OCI-LY1 (cell line): ENCODE results near the gene CDKAL1.

Source experiments
- CTCF ChIP-seq: fragments of 200-600 bp; sonication (generic), shearing (Covaris generic); IDR thresholded peaks from 2 replicates; pipeline ENCODE4 v1.5.1; 2017; ENCODE audit warnings: mild to moderate bottlenecking, antibody characterized with exemption, low read length, moderate library complexity, mixed read lengths
- EZH2 ChIP-seq: fragments of 200-600 bp; sonication (generic), shearing (Covaris generic); IDR thresholded peaks from 2 replicates; pipeline ENCODE4 v1.8.0; 2017; ENCODE audit warnings: borderline replicate concordance, mixed run types, mild to moderate bottlenecking, antibody characterized with exemption, low read length, moderate library complexity, mixed read lengths

GRCh38 chr6:20870493-20870892 is 336.2 kb downstream of the CDKAL1 start:
- TF ChIP-seq CTCF (no peak), EZH2 (no peak)
